NCI-H2081 (cell line): ENCODE measurements around the gene SPTLC1.

Experiments used
- DNase-seq, 2 experiments: peaks; one replicate each; lab custom pipeline; 2025; lab: John Stamatoyannopoulos, UW

SPTLC1 gene

DNA sequence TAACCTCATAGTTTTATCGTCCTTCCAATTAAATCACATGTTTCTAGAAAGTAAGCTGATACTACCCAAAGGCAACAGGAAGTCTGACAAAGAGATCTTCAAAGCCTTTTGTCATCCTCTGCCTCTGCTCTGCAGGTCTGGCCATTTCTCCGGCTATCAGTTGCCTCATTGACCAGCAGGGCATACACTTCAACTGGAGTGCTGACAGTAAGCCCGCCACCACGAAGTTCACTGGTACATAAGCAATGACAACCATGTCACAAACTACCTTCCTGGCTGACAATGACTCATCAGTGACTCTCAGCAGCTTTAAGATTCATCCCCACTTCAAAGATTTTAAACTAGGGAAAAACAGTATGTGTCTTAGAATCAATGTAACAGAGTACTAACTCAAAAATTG, 20.6 kb downstream of the SPTLC1 start:
- DNase-seq = no peak

DNA sequence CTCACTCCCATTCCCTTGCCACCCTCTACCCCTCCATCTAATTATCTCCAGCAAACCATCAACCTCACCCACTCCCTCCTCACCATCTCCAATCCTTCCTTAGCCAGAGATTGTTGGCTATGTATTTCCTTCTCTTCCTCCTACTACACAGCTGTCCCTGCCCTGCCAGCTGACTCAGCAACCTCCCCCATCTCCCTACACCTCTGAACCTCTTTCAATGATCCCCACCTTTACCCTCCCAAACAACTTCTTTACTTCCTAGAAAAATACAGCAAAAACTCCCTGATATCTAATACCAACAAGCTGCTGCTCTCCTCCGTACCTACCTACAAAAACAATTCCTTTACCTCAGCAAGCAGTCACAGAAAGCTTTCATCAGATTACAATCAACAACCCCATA, 37.3 kb downstream of the SPTLC1 start:
- no peak for DNase-seq

DNA sequence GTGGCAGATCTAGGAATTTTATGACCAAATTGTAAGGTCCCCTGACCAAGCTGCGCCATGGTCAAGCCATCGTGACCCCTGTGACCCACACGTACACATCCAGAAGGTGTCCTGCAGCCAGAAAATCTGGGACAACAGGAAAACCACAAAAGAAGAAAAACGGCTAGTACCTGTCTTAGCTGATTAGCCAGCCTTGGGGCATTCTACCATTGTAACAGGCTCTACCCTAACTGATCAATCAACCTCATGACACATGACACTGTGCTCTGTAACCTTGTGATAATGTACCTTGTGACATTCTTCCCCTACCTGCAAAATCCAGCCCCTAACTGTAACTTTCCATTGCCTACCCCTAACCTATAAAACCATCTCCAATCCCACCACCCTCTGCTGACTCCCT, 43.6 kb downstream of the SPTLC1 start:
- DNase-seq = no peak

DNA sequence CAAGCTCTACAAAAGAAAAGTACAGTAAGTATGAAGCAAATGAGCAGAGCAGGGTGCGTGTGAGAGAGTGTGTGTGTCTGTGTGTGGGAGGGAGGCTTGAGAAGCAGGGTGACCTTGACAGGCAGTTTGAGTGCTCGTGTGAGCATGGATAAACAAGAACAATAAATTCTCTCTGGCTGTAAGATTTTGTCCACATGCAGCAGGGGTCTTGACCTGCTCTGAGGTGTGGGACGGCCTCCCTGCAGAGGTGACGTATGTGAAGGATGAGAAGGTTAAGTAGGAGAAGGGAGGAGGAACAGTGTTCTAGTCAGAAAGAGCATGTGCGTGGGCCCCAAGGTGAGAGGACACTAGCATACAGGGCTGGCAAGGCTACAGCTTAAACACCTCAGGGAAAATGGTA, 49.0 kb downstream of the SPTLC1 start:
- no peak for DNase-seq

DNA sequence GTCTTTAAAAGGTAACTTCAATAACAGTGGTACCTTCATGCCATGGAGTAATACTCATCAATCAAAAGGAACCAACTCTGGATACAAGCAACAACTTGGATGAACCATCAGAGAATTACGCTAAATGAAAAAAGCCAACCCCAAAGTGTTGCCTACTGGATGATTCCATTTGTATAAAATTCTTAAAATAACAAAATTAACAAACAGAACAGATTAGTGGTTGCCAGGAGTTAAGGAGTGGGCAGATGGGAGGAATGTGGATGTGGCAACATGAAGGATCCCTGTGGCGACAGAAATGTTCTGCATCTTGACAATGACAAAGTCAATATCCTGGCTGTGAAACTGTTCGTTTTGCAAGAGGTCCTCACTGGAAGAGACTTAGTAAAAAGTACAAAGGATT, 50.5 kb downstream of the SPTLC1 start:
- DNase-seq = no peak

DNA sequence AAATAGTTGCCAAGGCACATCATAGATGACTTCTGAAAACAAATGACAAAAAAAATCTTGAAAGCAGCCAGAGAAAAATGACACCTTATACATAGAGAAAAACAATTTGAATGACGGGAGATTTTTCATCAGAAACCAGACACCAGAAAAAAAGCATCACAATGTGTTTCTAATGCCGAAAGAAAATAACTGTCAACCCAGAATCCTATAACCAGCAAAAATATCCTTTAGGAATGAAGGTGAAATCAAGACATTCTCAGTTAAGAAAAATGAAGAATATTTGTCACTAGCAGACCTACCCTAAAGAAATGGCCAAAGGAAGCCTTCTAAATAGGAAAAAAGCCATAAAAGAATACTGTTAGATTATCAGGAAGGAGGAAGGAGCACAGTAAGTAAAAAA, 54.0 kb downstream of the SPTLC1 start:
- no peak for DNase-seq

DNA sequence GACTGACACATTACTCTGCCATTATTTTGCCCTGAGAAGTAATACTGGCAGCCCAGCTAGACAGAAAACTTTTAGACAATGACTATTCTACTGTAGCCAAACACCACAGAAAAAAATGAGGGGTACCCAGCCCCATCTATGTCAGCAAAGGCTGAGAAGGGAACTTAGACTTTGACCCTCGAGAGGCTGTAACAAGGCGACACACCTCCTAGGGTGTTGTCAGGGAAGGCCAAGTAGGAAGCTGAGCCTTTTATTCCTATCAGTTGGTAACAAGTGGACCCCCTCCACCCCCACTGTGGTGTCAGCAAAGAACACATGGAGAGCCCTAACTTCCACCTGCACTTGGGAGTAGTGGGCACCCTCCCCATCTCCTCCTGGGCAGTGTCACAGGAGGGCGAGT, 55.6 kb downstream of the SPTLC1 start:
- no peak for DNase-seq

DNA sequence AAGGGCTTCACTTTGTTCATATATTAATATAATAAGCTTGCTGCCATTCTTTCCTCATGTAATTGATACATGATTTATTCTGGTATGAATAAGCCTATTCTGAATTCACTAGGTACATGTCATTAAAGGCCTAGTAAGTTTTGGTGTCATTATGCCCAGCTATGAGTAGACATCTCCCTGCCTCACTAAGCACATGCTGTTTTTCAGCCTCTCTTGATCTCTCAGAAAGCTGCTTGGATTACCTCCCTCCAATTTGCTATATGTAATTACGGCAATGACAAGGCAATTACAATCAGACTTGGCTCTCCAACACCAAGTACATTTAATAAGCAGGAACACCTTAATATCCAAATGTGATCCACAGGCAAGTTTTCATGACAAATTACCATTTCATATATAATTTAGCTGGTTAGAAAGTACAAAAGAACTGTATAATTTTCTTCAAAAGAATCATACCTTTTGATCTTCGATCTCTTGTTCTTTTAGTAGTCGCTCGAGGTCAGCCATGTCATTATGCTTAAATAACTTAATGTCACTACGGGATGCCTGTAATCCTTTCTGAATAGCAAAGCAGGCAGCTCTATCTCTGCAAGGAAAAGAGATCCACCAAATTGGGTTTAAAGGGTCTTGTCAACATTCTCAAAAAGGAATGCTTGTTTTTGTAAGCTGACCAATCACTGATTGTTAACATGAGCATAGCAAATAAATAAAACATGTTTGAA, 56.3 kb downstream of the SPTLC1 start:
- peak in 1 of 2 experiments; percentile 54 for DNase-seq

DNA sequence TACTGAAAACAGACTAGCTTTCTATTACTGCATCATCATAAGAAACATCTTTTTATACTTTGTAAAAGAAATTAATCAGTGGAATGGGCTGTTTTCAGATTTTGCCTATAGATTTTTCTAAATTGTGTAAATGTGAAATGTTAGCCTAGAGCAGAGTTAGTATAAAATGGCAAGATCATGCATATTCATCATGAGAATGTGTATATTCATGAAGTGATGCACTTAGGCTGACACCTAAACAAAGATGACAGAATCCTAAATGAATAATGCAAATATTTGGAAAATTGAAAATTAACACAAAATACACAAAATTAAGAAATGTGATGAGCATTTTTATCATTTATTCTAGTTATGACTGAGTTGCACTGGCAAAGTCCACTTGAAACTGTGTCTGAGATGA, 57.2 kb downstream of the SPTLC1 start:
- DNase-seq = no peak

DNA sequence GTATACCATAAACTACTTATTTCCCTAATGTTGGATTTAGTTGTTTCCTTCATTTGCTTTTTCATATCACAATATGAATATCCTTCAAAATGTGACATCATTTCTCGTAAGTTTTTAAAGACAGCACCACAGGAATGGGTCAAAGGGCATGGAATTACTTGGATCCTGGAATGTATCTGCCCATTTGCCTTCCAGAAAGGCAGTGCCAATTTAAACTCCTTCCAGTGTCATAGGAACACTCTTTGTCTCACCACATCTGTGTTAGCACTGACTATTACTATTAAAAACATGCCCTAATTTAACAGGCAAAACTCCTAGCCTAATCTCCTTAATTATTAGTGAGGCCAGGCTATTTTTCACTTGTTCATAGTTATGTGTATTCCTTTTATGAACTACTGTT, 58.0 kb downstream of the SPTLC1 start:
- DNase-seq = no peak

DNA sequence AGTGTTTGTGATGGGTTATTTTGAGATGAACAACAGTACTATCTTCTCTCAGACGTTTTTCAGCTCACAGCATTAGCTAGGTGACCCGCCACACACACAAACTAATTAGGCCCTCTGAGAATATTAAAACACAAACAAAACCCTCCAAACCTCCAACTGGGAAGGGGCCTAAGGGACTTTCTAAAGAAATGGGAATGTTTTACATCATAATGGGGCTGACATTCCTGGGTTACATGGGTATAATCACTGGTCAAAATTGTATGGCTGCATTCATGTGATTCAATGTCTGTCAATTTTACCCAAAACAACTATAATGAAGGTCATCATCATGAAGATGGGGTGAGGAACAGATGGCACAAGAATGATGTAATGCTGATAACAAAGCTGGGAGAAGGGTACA, 59.6 kb downstream of the SPTLC1 start:
- no peak for DNase-seq

DNA sequence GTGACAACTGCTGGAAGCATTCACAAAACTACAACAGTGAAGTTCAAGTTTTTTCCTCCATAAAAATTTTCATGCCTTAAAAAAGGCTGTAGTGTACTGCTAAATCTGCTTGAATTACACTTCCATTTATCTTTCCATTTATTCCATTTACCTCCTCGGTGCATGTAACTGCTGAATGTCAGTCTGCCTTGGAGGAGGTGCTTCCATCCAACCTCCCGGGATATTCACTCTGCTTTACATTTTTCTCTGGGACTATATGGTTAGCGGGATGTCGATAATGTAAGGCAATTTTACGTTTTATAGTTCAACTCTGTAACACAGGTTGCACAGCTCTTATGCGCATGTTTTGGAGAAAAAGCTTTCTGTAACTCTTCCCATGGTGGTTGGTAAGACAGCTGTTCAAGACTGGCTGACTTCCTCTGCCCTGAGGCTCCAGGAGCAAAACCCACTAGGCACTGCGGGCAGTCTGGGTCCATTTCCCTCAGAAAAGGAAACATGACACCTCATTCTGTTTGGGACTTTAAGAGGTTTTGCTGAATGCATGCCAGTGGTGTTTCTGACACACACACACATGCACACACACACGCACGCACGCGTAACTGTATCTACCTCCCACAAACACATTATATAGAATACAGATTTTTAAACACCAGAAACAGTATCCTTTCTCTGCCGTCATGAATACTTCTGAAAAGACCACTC, 66.1 kb downstream of the SPTLC1 start:
- no peak for DNase-seq

DNA sequence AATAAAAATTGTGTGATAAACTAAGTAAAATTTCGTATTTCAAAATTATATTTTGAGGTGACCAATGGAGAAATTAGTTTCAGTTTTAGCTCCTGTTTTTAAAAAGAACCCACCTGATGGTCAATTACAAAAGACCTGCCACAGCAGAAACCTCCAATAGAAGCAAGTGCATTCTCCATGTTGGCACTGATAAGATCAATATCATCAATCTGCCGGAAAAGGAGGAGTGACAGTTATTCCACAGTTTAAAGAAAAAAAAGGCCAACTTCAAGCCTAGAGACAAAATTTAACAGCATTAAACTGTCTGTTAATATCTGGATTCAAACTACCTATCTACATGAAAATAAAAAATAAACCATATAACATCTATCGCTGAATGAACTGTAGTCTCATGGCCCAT, 67.7 kb downstream of the SPTLC1 start:
- no peak for DNase-seq

DNA sequence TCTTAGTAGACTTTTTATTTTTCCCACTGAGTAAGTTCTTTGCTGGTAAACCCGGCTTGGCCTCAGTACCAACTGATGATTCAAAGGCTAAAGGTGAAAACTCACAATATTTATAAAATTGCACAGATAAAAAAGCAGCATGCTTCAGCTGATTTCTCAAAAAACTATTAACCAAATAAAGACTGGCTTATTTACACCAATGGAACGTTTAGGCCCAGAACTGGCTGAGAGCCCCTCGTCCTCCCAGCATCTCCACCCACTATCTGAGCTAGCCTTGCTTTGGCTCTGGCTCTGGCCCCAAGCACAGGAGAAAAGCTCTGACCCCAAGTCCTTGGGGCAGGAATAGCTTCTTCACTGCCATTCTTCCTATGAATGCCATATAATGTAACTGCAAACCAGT, 68.5 kb downstream of the SPTLC1 start:
- no peak for DNase-seq

DNA sequence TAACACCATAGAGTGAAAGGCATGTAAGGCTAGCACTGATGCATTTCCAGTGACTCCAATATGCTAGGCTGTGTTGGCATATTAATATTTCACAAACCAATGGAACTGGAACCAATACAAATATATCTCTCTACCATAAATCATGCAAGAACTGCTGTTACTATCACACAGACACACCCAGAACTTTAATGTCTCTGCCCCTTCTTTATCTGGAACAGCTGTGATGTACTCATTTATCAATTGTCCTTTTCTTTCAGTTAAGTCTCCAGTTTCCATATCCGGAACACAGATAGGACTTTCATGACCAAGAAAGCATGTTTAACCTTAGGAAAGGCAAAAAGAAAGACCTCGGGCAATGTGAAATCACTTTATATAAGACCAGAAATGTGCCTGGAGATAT, 70.3 kb downstream of the SPTLC1 start:
- DNase-seq = no peak

DNA sequence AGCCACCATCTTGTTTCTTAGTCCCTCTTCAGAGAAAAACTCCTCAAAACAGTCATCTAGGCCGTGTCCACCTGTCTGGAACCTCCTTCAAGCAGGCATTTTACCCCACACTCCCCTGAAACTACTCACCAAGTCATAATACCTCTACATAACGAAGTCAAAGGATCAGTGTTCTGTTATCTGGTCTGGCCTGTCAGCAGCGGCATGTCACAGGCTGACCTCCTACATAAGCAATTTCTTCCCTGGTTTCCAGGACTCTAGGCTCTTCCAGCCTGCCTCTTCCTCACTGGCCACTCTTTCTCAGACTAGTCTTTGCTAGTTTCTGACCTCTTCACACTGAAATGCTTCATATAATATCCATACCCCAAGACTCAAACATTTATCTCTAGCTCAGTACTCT, 72.2 kb downstream of the SPTLC1 start:
- DNase-seq = no peak

DNA sequence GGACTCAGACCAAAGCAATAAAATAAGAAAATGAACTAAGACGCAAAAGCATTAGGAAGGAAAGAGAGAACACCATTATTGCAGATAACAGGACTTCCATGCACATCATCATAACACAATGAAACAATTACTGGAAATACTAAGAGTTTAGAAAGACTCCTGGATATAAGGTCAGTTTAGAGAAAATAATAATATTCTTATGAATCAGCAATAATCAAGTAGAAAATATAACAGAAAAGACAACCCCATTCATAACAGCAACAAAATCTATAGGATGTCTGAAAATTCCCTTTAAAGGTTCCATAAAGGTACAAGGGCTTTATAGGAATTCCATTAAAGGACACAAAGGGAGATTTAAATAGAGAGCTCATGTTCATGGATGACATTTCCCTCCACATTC, 73.0 kb downstream of the SPTLC1 start:
- DNase-seq = no peak

DNA sequence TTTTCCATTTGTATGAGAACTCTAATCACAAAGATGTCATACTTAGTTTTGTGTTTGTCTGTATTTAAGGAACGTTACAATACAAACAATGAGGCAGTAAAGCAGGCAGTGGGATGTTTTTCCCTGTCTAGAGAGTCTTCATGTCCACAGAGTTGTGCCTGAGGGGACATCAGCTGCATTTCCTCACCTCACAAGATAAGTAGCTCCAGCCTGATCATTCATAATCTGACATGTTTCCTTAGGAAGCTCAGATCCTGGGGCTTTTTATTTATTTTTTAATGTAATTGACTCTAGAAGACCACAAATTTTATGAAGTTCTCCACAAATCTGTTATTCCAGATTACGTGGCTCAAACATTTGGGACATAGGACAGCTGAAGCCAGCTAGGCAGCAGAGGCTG, 78.5 kb downstream of the SPTLC1 start:
- DNase-seq = no peak

DNA sequence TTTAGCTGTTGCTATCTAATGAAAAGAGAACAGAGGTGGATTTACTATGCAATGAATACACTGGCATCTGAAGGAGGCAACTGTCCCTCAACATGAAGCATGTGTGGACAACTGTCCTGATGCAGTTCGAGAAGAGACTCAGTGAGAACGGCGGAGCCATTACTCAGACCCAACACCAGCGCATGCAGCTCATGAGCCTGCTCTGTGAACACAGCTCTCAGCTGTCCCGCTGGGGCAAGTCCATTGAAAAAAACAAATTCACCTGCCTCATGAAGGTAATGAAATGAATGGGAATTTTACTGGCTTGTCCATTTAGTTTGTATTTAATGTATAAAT, 78.8 kb downstream of the SPTLC1 start:
- DNase-seq = no peak

DNA sequence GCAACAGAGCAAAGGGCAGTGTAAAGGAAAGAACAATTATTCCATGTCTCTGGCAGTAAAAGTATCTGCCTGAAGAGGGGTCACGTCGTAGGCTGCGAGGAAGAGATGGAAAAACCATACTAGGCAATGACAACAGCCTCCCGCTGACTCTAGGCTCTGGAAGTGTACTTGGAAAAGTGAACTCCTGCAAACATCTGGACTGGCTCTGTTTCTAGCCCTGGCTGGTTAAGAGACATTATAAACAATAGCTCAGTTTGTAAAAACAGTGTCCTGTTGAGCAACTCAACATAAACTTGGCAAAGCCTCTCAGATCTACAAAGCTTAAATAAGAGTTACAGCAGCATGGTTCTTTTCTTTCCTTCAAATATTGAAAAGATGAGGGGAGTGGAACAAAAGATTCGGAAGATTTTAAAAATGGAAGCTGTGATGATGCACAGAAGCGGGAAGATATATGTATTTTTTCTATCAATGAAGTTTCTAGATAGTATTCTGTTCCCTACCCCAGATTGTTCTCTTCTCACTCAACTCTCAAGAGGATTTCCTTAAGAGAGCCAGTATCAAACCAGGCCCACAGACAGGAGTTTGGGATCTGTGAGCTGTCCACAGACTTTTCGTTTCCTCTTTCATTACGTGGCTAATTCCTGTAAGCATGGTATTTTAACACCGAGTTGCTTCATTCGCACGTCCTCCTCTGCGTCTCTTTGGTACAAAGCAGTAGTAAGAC, 79.4 kb downstream of the SPTLC1 start:
- DNase-seq = no peak

DNA sequence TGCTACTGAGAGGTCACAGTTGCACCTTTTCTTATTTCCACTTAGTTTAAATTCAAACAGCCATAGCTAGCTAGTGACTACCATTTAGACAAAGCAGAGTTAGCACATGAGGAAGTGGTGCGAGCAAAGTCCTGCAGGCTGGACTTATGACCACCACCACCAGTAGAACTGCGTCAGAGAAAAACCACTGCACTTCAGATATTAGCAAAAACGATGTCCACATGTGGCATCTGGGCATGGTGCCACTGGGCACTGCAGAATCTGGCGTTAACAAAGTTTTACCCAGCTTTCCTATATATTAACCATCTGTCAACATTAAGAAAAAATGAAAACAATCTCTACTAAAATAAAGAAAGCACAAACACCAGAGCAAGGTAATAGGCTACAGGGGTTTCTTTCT, 80.1 kb downstream of the SPTLC1 start:
- DNase-seq = no peak

DNA sequence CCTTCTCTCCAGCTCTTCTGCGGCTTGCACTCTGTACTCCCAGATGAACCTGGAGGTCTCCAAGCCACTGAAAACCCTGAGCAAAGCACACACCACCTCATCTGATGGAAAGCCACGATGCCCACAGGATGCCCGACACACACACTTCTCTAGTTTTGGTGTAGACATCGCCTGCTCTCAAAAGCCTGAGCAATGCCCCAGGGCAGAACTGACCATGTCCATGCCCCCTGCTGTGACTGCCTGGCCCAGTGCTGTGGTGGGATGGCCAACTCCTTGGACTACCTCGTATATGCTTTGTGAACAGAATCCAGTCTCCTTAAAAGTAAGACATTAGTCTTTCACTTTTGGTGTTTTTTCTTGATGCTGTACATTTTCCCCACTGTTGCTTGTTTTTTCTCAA, 81.2 kb downstream of the SPTLC1 start:
- no peak for DNase-seq

DNA sequence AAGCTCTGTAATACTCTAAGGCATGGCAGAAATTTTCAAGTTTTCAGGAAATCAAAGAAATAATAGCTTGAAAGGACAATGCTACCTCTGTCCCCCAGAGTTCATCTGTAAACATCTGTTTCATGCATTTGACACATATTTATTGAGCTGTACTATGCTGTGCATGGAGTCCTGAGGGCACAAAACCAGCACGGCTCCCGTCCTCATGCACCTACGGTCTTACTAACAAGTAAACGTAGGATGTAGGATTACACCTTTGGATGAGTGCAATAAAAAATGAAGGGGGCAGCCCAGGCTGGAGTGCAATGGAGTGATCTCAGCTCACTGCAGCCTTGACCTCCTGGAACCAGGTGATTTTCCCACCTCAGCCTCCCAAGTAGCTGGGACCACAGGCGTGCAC, 81.9 kb downstream of the SPTLC1 start:
- DNase-seq = no peak
